NCI-H82 treated with DMSO at 0.1 percent for 48 hours (cell line): ENCODE results near the gene NAV2.
"Not testable (repeated sequence)": the region's sequence is repeated elsewhere in the genome, so short reads cannot be mapped to it uniquely, and the experiment has no call there.

Experiments used
- DNase-seq: peaks from one replicate; lab custom pipeline; 2025; ENCODE audit not compliant: unreplicated experiment; lab: John Stamatoyannopoulos, UW

NAV2 gene

GRCh38 chr11:20066013-20066782 is 353.6 kb downstream of the NAV2 start:
- DNase-seq: no peak

DNA sequence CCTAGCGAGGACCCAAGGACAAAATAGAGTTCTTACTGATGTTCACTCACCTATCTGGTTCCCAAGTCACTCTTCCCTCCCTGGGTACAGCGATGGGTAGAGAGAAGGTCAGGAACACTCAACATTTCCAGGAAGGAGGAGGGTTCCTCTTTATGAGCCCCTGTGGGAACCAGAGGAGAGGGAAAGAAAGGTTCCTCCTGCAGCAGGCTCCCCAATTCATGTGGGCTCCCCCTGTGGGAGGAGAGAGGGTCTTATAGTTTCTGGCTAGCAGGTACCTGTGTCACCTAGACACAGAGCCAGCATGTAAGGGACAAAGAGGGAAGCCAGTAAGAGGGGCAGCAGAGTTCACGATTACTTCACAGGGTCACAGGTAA is 354.1 kb downstream of the NAV2 start:
- no peak for DNase-seq

DNA sequence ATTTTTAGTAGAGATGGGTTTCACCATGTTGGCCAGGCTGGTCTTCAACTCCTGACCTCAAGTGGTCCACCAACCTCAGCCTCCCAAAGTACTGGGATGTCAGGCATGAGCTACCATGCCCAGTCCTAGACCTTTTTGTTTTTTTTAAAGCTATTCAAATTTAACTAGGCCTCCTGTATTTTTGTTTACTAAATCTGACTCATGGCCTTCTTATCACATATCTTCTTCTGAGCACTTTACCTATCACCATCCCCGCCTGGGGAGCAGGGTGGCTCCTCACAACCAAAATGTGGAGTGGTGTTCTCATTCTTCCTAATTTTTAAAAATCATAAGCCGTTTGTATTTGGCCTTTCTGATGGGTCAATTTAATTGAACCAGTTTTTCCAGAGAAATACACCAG is 355.0 kb downstream of the NAV2 start:
- no peak for DNase-seq

- no peak for DNase-seq
Measured at GRCh38 chr11:20068691-20069090, 356.1 kb downstream of the NAV2 start.

- no peak for DNase-seq
Measured at GRCh38 chr11:20070459-20070858, 357.8 kb downstream of the NAV2 start.

DNA sequence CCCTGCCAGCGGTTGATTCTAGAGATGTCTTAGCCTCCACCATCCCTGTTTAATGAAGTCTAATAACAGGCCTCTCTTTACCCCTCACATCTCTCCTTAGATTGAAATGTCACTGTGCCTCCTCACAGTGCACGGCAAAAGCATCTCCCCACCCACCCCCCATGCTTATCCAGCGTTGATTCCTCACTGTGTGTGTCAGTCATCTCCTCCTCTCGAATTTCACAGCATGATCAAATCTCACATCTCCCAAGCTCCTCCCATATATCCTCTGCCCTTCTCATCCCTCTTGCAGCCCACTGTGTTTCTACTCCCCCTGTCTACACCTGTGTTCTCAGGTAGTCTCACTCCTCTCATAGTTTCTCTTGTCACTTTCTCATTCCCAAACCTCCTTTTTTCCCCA is 363.0 kb downstream of the NAV2 start:
- DNase-seq: no peak

- DNase-seq: no peak
Measured at GRCh38 chr11:20078846-20079245, 366.2 kb downstream of the NAV2 start.

DNA sequence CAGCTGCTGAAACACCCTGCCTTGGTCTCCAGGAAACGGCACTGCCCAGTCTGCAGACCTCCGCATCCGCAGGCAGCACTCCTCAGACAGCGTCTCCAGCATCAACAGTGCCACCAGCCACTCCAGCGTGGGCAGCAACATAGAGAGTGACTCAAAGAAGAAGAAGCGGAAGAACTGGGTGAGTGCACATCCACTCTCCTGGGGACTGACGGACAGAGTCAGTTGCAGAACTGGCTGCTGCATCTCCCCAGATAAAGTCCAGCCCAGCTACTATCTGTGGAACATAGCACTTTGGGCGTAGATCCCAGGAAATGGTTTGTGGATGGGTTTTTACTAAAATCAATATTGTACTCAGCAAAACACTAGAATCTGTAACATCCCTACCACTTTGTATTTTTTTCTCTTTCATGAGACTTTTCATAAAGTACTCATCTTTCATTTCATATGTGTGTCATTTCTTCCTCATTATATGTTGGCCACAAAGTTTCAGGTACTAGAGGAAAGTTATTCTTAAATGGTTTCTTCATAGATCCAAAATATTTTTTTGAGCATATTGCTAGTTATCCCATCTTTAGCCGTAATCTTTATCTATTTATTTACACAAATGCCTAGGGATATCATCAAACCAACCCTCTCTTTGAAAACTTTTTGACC is 367.5 kb downstream of the NAV2 start:
- DNase-seq: no peak

DNA sequence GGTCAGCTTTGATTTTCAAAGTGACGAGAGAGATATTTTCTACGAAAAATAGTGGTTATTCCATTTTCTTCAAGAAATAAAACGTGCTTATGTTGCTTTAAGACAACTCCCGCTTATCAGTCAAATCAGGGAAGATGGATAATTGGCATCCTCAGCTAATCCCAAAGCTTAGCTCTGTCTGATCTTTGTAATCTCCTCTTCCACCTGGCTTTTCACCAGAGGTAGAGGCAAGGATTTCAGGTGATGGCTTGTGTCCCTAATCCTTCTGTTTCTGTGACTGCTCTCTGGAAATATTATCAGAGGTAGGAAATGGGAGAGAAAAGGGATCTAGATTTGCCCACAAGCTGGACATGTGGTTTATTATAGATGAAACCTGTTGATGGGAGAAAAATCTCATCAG is 368.7 kb downstream of the NAV2 start:
- peak; percentile 51 for DNase-seq

GRCh38 chr11:20083877-20084276 is 371.2 kb downstream of the NAV2 start:
- DNase-seq: not testable (repeated sequence)

DNA sequence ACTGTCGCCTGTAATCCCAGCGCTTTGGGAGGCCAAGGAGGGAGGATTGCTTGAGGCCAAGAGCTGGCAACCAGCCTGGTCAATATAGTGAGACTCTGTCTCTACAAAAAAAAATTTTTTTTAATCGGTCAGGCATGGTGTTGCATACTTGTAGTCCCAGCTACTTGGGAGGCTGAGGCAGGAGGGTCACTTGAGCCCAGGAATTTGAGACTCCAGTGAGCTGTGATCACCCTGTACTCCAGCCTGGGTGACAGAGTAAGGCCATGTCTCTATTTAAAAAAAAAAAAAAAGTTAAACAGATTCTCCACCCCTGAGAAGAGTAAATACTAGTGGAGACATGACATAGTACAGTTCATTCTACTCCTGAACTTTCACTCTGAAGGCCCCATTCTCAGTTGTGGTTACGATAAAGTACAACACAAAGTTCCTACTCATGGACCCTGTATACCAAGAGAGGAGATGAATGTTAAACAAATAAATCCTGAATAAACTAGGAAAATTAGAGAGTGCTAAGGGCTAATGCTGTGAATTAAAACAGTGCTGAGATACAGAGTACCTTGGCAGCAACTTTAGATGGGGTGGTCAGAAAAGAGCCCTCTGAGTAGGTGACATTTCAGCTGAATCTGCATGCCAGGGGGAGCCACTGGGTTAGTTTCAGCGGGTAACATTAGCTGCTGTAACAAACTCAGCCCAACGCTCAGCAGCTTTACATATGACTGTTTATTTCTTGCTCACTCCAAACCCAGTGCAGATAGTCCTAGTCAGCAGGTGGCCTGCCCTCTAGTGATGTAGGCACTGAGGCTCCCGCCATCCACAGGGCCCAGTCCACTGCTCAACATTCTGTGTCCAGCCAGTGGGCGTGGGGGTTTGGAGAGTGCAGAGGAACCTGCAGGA is 372.5 kb downstream of the NAV2 start:
- DNase-seq: no peak

- DNase-seq: no peak
Measured at GRCh38 chr11:20085918-20086317, 373.3 kb downstream of the NAV2 start.

- no peak for DNase-seq
Measured at GRCh38 chr11:20087118-20087521, 374.5 kb downstream of the NAV2 start.

DNA sequence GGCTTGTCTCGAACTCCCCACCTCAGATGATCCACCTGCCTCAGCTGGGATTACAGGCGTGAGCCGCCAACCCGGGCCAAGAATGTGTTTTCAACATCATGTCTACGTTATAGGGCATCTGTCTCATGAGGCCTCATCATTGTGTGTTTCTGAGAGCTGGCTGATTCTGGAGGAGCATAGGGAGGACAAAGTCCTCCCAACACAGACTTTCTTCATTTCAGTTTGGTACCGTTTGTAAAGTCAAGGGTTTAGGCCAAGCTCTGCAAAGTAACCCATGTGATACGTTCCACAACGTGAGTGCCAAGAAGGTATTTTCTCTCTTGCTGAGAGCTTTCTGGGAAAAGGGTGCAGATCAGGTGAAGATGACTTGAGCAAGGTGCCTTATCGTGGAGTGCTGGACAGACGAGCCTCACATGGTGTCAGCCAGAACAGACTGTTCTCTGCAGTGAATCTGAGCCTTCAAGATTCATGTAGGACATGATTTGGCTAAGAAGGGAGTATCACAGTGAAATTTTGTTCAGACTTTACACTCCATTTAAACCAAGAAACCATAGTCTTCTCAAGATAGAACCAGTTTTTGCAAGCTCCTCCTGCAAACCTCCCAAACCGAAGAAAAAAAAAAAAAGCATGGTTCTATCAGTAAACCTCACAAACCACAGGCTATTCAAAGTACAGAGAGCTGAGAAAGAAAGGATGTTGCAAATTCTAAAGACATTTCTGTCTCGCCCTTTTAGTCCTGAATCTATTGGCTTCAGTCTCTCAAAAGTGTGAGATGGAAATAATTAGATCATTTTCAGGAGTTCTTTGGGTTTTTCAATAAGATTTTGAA is 376.0 kb downstream of the NAV2 start:
- no peak for DNase-seq

- no peak for DNase-seq
Measured at GRCh38 chr11:20089367-20089766, 376.7 kb downstream of the NAV2 start.

GRCh38 chr11:20089796-20090653 is 377.4 kb downstream of the NAV2 start:
- no peak for DNase-seq

GRCh38 chr11:20090654-20091374 is 378.2 kb downstream of the NAV2 start:
- no peak for DNase-seq

DNA sequence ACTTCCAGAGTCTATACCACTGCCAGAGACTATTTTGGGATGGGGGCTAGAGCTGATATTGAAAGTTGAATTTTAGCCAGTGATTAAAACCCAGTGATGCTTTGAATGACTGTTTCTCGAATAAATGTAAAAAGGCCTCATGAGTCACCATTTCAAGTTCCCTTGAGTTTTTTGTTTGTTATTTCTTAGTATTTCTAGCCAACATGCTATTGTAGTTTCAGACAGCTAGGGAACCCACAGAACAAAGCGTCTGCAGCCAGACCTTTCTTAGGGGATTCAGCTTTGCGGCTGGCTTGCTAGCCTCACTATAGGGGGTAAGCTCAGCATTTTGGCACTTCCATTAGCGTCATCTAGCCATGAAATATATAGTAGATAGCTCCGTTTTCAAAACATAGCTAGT is 381.1 kb downstream of the NAV2 start:
- no peak for DNase-seq

GRCh38 chr11:20095189-20095588 is 382.6 kb downstream of the NAV2 start:
- no peak for DNase-seq
